Measurements from ENCODE around the gene RPTOR.
A peak's percentile ranks its signal among the peaks of the same experiment; 100 is the strongest.

Gene RPTOR

DNA sequence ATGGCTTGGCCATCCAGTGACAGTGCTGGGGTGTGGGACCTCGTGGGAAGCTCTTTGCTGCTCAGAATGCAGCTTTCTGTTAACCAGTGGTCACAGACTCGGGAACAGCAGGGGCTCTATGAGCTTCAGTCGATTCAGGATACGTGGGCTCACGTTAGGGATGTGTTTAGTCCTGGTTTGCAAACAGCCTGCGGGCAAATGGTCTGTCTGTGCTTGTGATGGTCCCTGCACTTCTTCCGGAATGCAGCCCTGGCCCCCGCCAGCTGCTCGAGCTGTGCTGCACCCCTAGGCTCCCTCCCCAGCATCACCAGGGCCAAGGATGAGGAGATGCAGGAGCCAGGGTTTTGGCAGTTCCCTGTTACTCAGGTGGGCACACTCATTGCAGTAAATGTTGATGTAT lies 274.2 kb downstream of the RPTOR start:
- DNase-seq (ENCODE audit: low spot score) = no peak

DNA sequence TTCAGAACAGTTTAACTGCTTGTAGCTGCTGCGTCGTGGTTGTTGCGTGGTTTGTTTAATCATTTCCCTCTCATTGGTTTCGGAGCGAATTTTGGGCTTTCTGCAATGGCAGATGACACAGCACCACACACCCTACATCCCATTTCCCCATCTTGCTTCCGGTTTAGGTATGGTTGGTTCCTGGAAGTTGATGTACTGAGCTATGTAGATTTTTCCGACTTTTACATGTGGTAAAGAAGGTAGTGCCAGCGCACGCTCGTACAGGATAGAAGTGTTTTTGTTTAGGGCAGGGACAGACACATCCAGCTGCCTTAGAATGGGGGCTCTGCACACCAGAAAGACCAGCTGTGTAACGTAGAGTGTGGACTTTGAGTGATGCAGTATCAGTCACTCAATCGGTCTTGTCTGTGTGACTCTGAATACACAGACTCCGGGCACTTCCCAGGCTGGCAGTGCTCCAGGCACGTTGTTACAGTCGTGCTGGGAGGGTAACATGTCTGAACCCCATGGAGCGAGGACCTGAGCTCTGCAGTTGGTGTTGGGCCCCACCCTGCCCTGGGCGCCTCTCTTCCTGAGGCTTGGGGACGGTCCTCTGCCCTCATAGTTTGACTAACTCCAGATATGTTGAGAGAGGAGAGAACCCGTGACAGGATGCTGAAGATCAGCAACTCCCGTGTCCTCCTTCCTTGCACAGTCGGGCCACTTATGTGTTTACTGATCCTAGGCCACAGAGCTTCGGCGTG lies 275.0 kb downstream of the RPTOR start:
- DNase-seq (ENCODE audit: low spot score) = peak; percentile 35

DNA sequence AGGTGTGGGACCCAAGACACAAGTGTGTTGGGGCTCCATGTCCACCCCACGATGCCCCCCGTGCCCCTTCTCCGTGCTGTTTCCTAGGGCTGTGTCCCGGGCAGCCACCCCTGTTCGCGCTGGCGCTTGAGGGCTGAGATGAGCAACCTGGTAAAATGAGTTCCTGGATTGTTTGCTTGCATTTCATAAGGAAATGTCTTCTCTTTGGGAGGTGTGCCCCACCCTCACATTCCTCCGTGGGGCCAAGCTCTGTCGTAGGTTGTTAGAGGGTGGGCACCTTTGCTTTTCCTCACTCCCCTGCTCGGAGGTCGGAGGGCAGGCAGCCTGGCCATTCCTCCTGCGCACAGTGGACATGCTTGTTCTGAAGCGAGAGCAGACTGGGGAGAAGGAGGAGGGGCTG lies 275.7 kb downstream of the RPTOR start:
- no peak for DNase-seq (ENCODE audit: low spot score)

DNA sequence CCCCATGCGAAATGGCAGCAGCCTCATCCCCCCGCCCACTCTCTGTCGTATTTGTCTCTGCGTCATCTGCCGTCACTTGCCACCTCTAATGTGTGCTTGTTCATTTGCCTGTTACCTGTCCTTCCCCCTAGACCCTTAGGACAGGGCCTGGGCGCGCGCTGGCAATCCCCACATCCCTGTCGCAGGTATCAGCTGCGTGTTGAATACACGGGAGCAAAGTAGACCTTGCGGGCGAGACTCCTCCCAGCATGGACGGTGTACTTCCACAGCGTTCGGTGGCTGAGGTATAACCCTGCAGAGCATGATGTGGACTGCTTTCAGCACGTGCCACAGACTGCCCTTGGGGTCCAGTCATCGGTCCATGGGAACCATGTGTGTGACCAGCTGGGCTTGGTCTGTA lies 276.9 kb downstream of the RPTOR start:
- no peak for DNase-seq (ENCODE audit: low spot score)

DNA sequence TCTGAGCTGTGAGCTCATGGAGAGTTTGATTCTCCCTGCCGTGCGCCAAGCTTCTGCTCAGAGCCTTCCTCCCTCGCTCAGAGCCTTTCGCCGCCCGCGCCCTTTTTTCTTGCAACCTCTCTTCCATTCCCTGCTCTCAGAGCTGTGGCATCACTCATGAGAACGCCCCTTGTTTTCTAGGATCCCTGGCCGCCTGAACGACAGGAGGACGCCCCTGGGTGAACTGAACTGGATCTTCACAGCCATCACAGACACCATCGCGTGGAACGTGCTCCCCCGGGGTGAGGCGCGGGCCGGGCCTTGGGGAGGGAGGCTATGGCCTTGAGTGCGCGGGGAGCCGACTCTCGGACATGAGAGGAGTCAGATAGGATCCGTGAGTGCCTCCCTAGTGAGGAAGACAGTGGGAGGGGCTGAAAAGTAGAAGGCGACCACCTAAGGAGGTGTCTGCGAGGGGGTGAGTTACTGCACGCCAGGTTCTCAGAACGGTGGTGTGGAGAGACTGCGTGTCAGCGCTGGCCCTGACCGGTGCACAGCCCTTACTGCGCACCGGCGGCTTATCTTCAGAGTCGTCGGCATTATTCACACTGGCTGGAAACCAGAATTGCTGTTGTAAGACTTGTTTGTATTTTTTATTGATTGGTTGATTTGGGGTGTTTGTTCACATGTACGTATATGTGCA lies 277.5 kb downstream of the RPTOR start:
- no peak for DNase-seq (ENCODE audit: low spot score)

DNA sequence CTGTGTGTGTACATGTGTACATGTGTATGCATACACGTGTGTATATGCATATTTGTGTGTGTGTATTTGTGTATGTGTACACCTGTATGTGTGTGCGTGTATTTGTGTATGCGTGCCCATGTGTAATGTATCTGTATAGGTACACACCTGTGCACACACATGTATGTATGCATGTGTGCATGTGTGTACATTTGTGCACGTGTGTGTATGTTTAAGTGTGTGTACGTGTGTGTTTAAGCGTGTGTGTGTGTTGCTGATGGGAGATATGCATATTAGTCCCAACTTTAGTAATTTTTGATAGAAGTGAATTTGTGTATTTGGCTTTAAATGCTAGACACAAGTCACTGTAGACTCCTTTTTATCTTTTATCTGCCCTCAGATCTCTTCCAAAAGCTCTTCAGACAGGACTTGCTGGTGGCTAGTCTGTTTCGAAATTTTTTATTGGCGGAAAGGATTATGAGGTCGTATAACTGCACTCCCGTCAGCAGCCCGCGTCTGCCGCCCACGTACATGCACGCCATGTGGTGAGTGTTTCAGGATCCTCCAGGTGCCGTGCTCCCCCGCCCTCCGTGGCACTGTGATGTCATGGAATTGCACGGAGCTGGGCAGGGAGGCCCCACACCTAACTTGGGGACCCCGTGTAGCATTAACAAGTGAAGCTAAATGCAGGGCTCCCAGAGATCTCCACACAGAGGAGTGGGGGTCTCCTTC lies 278.2 kb downstream of the RPTOR start:
- DNase-seq (ENCODE audit: low spot score) = no peak

DNA sequence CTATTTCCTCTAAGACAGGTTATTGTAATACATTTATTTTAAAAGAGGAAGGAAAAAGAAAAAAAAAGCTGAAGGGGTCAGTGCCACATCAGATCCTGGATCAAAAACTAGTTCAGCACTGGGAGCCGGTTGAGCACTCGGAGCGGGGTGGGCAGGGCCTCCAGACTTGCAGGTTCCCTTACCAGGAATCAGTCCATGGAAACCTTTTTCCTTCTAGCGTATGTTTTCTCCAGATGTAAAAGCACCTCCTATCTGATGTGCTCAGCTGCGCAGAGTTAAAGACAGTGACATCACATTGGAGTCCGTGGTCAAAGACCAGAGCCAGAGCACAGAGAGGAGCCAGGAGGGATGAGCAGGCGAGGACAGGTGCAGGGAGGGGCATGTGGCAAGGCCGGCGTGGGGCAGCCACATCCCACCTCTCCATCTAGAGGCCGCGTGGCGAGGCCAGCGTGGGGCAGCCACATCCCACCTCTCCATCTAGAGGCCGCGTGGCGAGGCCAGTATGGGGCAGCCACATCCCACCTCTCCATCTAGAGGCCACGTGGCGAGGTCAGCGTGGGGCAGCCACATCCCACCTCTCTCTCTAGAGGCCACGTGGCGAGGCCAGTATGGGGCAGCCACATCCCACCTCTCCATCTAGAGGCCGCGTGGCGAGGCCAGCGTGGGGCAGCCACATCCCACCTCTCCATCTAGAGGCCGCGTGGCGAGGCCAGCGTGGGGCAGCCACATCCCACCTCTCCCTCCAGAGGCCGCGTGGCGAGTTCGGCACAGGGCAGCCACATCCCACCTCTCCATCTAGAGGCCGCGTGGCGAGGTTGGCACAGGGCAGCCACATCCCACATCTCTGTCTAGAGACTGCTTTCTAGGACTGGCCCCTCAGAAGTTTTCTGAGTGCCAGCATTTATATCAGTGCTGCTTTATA lies 280.2 kb downstream of the RPTOR start:
- no peak for DNase-seq (ENCODE audit: low spot score)

DNA sequence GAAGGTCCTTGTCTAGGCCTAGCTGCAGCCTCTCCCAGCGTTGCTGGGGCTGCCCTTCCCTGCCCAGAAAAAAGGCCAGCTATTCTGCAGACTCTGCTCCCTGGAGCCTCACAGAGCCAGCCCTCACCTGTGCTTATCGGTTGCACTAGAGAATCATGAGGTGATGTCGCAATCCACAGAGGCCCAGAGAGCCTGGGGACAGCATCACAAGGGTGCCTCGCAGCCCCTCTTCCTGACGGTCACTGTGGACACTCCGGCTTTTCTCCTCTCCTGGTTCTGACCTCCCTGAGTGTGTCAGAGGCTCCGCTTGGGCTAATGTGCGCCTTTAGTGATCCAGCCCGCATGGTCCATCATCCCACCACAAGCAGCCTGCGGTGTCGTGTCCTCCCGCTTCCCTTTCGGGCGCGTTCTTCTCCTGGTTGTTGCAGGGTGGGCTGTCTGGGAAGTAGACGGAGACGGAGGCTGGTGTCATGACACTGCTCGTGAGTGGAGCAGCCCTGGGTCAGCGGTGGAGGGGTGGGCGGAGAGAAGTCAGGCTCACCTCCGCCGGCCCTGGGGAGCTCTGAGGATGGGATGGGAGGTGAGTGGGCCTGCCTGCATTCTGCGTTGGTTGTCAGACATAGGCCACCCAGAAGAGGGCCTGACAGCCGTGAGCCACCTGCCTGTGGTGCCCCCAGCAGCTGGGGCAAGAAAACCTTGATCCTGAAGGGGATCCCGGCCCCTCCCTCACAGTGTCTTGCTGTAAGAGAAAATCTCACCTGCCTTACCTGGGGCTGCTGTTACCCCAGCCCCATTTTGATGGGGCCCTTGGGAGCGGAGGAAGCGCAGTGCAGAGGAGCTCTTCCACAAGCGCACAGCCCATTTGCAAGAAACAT lies 281.1 kb downstream of the RPTOR start:
- no peak for DNase-seq (ENCODE audit: low spot score)

DNA sequence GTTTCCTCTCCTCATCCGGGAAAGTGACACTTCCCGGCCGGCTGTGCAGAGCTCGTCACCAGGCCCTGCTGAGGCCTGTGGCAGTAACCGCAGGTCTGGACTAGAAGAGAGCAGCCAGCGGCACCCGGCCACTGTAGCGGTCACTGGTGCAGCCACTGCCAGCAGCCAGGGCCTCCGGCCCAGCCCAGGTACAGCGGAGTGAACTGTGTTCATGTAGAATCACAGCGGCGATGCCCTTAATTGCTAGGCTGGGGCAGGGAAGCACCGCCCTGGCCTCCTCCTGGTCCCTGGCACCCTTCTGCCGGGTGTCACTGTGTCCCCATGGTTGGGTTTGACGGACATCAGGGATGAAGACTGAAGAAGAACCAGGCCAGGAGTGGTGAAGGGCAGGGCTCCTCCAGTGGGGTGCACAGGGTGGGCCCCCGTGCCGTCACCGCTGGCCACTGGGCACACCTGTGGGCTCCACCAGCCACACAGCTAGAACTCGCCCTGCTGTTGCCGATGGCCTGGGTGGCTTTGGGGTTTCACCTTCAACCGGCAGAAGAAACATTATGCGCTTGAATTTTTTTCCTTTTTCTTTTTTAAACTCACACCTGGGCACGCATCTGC lies 281.8 kb downstream of the RPTOR start:
- DNase-seq (ENCODE audit: low spot score) = no peak

DNA sequence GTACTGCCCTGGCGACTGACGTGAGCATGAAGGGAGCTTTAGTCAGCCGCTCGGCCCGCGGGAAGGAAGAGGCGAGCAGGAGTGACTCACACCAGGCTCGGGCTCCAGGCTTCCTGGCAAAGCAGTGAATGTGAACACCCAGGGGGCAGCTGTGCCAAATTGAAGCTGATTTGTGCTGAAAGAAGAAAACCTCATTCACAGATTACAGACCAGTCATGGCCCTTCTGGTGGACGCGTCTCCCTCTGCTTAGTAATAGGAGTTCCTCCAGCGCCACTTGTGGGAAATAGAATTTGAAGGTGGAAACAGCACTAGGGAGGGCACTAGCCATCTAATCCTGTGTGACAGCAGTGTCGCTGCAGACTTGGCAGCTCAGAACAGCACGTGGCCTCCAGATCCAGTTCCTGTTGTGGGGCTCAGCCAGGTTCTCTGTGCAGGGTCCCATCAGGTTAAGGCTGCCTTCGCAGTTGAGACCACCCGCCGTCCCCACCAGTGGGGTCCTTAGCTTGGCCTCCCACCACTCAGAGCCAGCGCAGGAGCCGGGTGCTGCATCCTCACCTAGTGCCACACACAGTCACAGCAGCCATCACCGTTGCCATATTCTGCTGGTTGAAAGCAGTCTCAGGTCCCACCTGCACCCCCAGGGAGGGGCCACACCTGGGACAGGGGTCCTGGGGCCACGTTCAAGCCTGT lies 282.5 kb downstream of the RPTOR start:
- no peak for DNase-seq (ENCODE audit: low spot score)

DNA sequence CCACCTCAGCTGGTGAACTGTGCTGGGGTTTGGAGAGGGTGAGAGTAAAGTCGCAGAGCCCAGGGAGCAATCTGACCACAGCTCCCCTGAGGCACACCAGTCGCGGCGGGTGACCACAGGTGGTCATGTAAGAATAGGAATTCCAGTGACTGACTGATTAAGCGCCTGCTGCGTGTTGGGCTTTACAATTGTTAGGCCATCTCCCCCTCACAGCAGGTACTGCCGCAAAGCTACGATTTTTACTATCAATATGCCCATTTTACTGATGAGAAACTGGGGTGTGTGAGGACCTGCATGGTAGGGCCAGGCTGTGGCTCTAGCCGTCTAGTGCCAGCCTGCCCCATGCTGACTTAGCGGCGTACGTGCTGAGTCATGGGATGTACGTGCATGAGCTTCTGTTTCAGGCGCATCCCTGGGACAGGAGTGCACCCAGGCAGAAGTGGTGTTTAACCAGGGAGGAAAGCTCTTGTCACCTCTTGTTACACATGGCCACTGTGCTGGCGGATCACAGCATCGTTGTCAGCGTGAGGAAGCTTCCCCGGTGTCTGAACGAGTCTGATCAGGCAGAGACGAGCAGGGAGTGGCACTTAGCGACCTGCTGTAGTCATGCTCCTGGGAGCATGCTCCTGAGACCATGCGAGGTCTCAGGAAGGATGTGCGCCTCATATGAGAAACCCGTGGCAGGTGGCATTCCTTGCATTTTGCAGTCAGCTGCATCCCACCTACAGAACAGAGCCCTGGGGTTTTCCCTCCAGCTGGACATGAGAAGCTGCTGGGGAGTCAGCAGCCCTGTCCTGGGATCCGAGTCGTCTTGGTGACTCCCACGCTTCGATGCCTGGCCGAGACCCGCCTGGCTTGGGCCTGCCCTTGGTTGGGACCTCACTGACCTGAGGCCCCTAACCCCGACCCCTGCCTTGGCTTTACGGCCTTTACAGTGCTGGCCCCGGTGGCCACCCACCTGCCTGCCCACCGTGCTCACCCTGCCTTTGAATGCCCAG lies 283.3 kb downstream of the RPTOR start:
- no peak for DNase-seq (ENCODE audit: low spot score)

DNA sequence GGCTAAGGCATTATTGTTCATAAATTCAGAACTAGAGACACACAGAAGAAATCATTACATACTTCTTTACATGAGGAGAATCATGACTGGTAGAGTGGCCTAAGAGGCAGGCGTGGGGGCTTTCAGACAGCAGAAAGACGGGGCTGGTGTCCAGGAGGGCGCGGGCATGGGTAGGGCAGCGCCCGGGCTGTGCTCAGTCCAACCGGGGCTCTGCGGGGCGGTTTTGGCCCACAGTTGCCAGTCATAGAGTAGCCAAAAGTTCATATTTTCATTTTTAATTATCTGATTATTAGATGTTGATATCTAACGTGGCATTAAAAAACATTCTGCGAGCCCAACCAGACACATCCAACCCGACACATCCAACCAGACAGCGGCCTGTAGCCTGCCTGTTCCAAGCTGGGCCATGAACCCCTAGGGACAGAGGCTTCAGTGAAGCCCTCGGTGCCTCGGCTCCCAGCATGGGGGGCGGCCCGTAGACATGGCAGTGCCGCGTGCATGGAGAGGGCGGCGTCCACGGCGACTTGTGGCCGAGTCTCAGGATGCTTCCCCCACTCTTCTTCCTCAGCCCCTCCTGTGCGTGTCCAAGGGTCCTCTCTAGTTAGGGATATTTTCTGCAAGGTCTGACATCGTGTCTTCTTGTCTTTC lies 284.7 kb downstream of the RPTOR start:
- DNase-seq (ENCODE audit: low spot score) = no peak

DNA sequence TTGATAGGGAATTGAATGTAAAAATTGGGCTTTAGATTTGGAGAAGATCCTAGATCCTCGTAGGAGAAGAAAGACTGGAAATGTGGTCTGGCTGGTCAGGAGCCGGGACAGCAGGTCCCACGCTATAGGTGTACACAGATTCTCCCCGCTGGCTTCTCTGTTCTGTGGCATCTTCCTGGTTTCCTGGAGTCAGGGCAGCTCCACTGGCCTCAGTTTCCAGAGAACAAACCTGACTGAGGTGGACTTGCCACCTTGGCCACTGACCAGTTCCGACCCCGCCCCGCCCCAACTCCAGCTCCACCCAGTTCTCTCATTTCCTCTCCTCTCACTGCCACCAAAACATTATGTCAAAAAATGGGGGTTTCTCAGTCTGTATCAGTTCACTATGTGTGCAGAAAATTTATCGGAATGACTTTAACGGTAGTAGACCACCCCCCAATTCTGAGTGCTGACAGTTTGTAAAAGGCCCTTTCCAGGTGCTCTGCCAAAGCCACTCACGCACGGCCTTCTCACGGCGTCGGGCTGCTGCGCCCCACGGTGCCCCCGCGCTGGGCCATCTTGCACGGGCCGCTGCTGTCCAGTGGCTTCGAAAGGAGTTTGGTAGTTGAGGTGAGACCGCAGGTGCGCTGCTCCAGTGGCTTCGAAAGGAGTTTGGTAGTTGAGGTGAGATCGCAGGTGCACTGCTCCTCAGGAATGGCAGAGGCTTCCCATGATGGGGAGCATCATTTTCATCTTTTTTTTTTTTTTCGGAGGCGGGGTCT lies 285.6 kb downstream of the RPTOR start:
- DNase-seq (ENCODE audit: low spot score) = no peak

DNA sequence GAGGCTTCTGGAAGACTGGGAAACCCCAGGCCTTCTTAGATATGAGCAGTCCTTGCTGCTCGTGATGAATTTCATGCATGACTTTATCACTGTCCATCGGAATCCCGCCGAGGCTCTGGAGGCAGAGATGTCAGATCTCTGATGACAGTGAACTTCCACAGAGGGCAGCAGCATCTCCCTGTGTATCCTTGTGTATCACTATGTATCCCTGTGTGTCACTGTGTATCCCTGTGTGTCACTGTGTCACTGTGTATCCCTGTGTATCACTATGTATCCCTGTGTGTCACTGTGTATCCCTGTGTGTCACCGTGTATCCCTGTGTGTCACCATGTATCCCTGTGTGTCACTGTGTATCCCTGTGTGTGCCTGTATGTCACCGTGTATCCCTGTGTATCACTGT lies 286.9 kb downstream of the RPTOR start:
- DNase-seq (ENCODE audit: low spot score) = no peak

DNA sequence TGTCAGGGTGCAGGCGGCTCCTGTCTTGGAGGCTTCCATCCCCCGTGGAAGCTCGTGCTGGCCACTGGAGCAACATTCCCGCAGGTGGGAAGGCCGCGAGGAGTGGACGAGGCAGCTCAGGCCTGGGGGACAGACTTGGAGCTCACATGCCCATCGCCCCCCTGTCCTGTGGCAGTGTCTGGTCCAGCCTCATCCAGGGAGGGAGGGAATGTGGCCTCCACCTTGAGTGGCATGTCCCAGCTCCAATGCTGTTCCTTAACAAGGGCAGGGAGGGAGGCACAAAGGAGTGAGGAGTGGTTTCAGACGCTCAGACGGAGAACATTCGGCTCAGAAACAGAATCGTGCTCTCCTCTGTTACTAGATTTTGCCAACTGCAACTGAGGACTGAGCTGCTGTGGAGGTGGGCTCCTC lies 287.6 kb downstream of the RPTOR start:
- DNase-seq (ENCODE audit: low spot score) = no peak

DNA sequence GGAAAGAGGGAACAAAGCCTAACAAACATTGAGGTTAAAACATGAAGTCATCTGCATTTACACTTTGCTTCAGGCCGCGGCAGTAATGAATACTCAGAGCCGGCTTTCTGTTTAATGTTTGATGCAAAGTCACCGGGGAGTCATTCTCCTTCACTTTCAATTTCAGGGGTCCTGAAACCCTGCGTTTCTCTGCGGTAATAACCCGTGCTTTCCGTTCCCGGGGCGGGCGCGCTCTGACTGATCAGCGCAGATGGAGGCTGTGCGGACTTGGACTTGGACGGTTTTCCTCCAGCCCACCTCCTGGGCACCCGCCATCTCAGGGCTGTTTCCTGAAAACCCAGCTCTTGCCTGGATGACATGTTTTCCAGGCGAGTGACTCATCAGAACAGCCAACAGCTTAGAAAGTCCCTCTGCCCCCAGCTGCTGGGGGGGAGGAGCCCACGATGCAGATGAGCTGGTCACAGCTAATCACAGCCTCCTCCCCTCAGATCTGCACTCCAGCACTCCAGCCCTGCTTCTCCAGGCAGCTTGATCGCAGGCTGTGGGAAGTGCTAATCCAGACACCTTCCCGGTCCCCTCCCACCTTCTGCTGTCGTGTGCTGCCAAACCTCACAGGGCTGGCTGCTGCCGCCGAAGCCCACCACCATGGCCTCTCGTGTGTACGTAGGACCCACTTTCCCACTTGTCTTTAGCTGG lies 288.4 kb downstream of the RPTOR start:
- peak; percentile 86 for DNase-seq (ENCODE audit: low spot score)

Measured in CD4-positive, alpha-beta T cell treated with Interleukin-2 at 100 ng/mL for 4 hours (primary cell).